DMS 273 (cell line): ENCODE data around the gene NTN3.

ENCODE experiments used
- DNase-seq: peaks from one replicate; lab custom pipeline; 2025; ENCODE audit not compliant: unreplicated experiment; lab: John Stamatoyannopoulos, UW

NTN3 gene

GRCh38 chr16:2465653-2466415, 5.3 kb upstream of the NTN3 start:
- peak; percentile 58 for DNase-seq

DNA sequence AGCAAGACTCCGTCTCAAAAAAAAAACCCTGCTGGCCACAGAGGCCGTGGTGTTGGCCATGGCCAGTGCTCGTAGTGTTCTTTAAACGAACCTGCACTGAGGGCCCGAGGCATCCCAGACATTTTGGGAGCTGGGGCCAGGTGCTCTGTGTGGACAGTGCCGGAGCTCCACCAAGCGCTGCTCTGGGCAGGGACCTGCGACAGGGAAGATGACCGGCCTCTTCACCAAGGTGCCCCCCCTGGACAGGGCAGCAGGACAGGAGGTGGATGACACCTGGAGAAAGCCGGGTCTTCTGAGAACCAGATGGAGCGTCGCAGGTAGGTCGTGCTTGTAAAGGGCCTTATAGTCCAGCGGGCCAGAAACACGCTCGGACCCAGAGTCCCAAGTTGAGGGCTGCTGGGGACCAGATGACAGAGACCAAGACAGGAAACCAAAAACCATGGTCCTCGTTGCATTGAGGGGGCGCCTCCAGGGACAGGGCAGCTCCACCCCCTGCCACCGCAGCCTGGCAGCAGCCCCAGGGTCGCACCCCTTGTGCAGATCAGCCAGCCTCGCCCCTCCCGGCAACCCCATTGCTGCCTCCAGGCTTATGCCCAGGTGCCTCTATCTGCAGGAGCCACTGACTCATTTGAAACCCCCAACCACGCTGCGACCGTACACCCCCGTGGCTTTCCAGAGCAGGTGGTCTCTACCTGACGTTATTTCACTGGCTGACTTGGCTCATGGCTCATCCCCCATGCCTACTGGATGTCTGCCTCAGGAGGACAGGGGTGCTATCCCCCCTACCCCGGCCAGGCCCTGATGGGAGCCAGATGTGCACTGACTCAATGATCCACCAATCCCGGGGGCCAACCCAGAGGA, 4.2 kb upstream of the NTN3 start:
- DNase-seq: no peak

- DNase-seq: peak; percentile 95
Measured at GRCh38 chr16:2467528-2468232, 3.4 kb upstream of the NTN3 start.

DNA sequence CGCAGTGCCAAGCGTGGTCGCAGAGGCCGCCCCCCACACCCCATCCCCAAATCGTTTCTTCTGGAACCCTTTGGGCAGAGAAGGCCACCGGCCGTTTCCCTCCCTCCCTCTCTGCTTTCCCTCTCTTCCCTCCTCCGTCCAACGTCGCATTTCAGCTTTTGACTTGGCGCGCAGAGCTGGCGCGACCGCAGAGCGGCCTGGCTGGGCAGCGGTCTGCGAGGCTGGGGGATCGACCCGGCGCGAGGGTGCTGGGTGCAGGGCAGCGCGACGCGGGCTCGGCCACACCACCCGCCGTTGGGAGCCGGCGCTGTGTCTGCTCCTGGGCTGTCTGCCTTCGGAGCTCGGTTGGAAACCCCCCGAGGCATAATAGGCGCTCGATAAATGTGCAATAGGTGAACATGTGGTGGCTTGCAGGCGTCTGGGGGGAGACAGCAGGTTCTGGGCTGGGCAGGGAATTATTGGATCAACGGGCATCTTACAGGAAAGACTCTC, 2.8 kb upstream of the NTN3 start:
- peak; percentile 97 for DNase-seq

DNA sequence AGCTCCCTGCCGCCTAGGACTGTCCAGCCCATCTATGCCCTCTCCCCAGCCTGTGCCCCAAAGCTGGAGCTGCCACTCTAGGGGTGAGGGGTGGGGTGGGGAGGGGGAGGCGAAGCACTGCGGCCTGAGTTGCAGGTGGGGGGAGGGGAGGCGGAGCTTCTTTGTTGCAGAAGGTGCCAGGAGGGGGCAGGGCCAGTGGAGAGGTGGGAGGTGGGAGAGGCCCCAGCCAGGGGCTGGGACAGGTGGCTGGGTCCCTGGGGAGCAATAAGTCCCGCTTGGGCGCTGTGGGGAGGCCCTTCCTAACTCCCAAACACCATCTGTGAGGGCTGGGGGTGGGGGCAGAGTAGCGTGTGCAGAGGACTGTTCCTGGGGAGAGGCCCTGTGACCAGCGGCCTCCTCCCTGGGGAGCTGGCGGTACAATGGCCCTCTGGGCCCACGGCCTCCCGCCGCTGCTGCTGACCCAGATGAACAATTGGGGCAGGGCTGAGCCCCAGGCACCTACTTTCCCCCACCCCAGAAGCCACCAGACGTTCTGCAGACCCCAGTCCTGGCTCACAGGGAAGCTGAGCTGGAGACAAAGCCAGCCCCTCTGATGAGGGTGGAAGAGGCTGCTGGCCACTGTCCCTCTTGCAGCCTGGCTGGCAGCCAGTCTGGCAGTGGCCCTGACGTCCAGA, 2.2 kb upstream of the NTN3 start:
- peak; percentile 99 for DNase-seq

GRCh38 chr16:2469399-2470233, 1.5 kb upstream of the NTN3 start:
- DNase-seq: peak; percentile 78

DNA sequence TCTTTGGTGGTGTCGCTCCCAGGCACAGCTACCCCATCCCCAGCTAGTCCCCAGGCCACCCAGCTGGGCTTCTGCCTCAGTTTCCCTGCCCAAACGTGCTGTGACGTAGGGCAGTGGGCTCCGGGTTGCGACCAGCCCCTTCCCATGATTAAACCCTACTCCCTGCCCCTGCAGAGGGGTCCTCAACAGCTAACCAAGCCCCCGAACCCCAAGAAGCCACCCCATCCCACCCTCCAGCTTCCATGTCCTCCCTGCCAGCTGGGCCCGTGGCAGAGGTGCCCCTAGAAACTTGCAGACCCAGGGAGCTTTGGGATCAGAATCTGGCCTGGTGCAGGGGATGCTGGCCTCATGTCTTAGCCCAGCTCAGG, 879 bp upstream of the NTN3 start:
- DNase-seq: no peak

DNA sequence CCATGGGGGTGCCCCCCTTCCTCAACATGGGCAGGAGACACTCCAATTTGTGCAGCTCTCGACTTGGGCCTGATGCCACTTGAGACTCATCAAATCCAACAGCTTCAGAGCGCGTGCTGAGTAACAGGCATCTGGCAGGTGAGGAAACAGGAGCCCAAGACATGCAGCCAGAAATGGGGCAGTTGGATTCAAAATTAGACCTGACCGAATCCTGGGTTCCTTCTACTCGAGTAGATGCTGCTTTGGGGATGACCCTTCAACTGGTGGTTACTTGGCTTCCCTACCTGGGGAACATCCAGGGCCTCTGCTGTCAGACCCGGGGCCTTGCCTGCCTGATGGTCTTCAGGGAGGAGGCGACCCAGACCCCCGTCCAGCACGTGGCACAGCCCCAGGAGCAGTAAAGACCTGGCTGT, 488 bp upstream of the NTN3 start:
- DNase-seq: peak; percentile 95

- peak; percentile 78 for DNase-seq
Measured at GRCh38 chr16:2471653-2472487, 773 bp downstream of the NTN3 start.

DNA sequence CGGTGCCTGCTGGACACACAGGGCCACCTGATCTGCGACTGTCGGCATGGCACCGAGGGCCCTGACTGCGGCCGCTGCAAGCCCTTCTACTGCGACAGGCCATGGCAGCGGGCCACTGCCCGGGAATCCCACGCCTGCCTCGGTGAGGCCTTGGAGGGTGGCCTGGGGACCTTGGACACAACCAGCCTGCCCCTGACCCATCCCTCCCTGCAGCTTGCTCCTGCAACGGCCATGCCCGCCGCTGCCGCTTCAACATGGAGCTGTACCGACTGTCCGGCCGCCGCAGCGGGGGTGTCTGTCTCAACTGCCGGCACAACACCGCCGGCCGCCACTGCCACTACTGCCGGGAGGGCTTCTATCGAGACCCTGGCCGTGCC, 1.4 kb downstream of the NTN3 start:
- no peak for DNase-seq

GRCh38 chr16:2472885-2473445, 1.9 kb downstream of the NTN3 start:
- DNase-seq: no peak

- DNase-seq: peak; percentile 79
Measured at GRCh38 chr16:2473446-2473926, 2.4 kb downstream of the NTN3 start.

DNA sequence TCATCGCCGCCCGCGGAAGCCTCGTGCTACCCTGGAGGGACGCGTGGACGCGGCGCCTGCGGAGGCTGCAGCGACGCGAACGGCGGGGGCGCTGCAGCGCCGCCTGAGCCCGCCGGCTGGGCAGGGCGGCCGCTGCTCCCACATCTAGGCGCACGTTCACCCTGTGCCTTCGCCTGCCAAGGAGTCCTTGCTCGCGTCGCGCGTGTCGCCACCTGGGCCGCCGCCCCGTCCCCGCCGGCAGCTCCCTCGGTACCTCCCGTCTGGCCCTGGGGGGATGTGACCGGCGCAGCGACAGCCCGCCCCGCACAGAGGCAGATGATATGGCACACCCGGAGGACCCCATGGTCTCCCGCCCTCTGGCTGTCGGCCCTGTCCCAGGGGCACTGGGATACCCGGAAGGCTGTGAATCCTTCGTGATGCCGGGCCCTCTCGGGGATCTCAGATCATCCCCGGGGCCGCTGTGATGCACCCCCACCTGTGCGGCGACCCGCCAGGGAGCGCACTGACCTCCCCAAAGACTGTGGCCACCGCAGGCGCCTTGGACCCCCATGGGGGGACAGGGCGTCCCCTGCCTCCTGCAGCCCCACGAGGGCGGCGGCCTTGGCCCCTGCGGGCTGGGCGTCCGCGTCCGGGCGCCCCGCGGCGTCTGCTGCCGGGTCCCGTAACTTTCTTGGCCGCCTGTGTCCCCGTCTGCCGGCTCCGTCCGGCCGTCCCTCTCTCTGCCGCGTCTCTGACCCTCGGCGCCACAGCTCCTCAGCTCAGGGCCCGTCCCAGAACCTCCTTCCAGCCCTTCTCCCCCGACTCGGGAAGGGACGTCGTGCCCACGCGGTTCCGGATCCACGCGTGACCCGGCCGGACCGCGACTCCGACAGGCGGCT, 3.1 kb downstream of the NTN3 start:
- peak; percentile 79 for DNase-seq

- peak; percentile 94 for DNase-seq
Measured at GRCh38 chr16:2474877-2475412, 3.8 kb downstream of the NTN3 start, which contains the start of gene TBC1D24. TBC1D24 (plus strand) TSS chr16:2475127; CDS start chr16:2496149, 21,022 bp downstream.

- DNase-seq: peak; percentile 59
Measured at GRCh38 chr16:2475413-2476344, 4.6 kb downstream of the NTN3 start.

GRCh38 chr16:2476345-2476720, 5.2 kb downstream of the NTN3 start:
- DNase-seq: no peak
